ENCODE data around the gene CA14. TPM values are rescaled to one million over a fixed set of nuclear protein-coding genes. Genes with fewer than 3 reads are reported as not detected.

CA14 gene
- total RNA-seq, 1 experiment from 2014 or later, result 42.0 TPM

- Histone ChIP-seq H2AK5ac (ENCODE audit: insufficient read length, low read length) (no peak overlapping the region), H4K8ac (replicated peaks; ENCODE audit: insufficient read length, low read depth, low read length) (no peak overlapping the region), H3T11ph (ENCODE audit: low read length) (no peak overlapping the region), H2BK120ac (ENCODE audit: low read depth, low read length, poor library complexity, severe bottlenecking) (no peak overlapping the region), H3K9me3 (ENCODE audit: control insufficient read depth, low read depth, low read length) (no peaks in the 10 kb centered on the region), H3K4me1 (ENCODE audit: insufficient read depth, low read length) (no peaks in the 10 kb centered on the region), H3K23me2 (ENCODE audit: insufficient read length, low read depth, low read length, poor library complexity, severe bottlenecking) (peaks cover 4% of the 10 kb centered on the region), H3K9ac (ENCODE audit: extremely low read depth, insufficient read length, low read length) (no peak overlapping the region), H3K27ac (ENCODE audit: insufficient read length, low read depth, low read length) (no peak overlapping the region), H2AFZ (ENCODE audit: low read length) (no peak overlapping the region), H3K27me3 (ENCODE audit: insufficient read depth, low read length) (no peaks in the 10 kb centered on the region), H4K5ac (ENCODE audit: insufficient read length, low read depth, low read length) (no peak overlapping the region), H2BK5ac (ENCODE audit: insufficient read length, low read length) (no peak overlapping the region), H4K20me1 (ENCODE audit: control insufficient read depth, insufficient read depth, insufficient read length) (peaks cover 3% of the 10 kb centered on the region), H4K91ac (ENCODE audit: insufficient read length, low read depth, low read length) (no peak overlapping the region), H3K14ac (ENCODE audit: insufficient read depth, low read length) (no peak overlapping the region), H3K79me2 (ENCODE audit: insufficient read depth, low read length) (no peaks in the 10 kb centered on the region), H2BK15ac (ENCODE audit: low read depth, low read length) (no peak overlapping the region), H3K23ac (ENCODE audit: insufficient read length, low read depth, low read length) (no peak overlapping the region), H3K56ac (ENCODE audit: insufficient read length, low read depth, low read length) (no peak overlapping the region), H3K79me1 (ENCODE audit: insufficient read depth, low read depth, low read length, poor library complexity, severe bottlenecking) (no peaks in the 10 kb centered on the region), H2BK20ac (ENCODE audit: low read depth, low read length, poor library complexity, severe bottlenecking) (no peak overlapping the region), H2BK12ac (ENCODE audit: insufficient read length, low read depth, low read length) (no peak overlapping the region), H3K4ac (ENCODE audit: low read depth, low read length) (no peak overlapping the region), H3K4me2 (ENCODE audit: insufficient read depth, insufficient read length, low read length) (no peak overlapping the region), H3K18ac (ENCODE audit: insufficient read length, low read depth, low read length) (no peak overlapping the region)
- Mint-ChIP-seq H3K9me3 (no peaks in the 10 kb centered on the region; a peak in 1 of 5 replicates), H3K36me3 (ENCODE audit: insufficient read depth in 1 of 3, low read depth in 3 of 3) (peaks cover 8 to 25% (median 20%) of the 10 kb centered on the region in 3 experiments), H3K4me3 (no peak overlapping the region), H3K27ac (no peak overlapping the region; a peak in 1 of 7 replicates), H3K27me3 (ENCODE audit: low read depth) (no peaks in the 10 kb centered on the region; the same call in 1 of the 2 replicates), H3K4me1 (peaks cover 6 to 7% of the 10 kb centered on the region in 2 experiments; a peak in 3 of 4 replicates)
- WGBS (ENCODE audit: extremely low coverage, insufficient read length, low lambda C conversion rate), result no CpG with 5 or more reads among the region's 4 CpGs
- no peak for DNase-seq
- TF ChIP-seq CTCF (conservative IDR thresholded peaks at IDR 0.05), result no peak
Measured at GRCh38 chr1:150288822-150289221, 31.2 kb downstream of the CA14 start.

All from H9 (cell line).